Nephron progenitor cell (in vitro differentiated cells): ENCODE results near the gene DNAJB2.
"Not testable (repeated sequence)": the region's sequence is repeated elsewhere in the genome, so short reads cannot be mapped to it uniquely, and the experiment has no call there.

Experiments used
- DNase-seq: peaks from one replicate; pipeline ENCODE4 v3.0.0; 2021
- H3K27ac Mint-ChIP-seq: 2 replicates; pipeline ENCODE4 v1.8.0; 2021; ENCODE audit warnings: mild to moderate bottlenecking, moderate library complexity, mixed read lengths
- H3K27me3 Mint-ChIP-seq: 2 replicates; pipeline ENCODE4 v1.8.0; 2021; ENCODE audit warnings: mild to moderate bottlenecking, low read depth, mixed read lengths; ENCODE audit not compliant: poor library complexity
- H3K36me3 Mint-ChIP-seq: 2 replicates; pipeline ENCODE4 v1.8.0; 2021; ENCODE audit warnings: low read depth, mixed read lengths
- H3K4me1 Mint-ChIP-seq: 2 replicates; pipeline ENCODE4 v1.8.0; 2021; ENCODE audit warnings: mixed read lengths
- H3K4me3 Mint-ChIP-seq: 2 replicates; pipeline ENCODE4 v1.8.0; 2021; ENCODE audit warnings: mild to moderate bottlenecking, moderate library complexity, mixed read lengths
- H3K9me3 Mint-ChIP-seq: 2 replicates; pipeline ENCODE4 v1.8.0; 2021; ENCODE audit warnings: mild to moderate bottlenecking, moderate library complexity, mixed read lengths
- CTCF ChIP-seq: fragments of 200-600 bp; sonication (generic); IDR thresholded peaks from 2 replicates; pipeline ENCODE4 v1.5.0; 2021; ENCODE audit warnings: antibody characterized with exemption

Gene DNAJB2

GRCh38 chr2:219252900-219253752, 26.0 kb upstream of the DNAJB2 start, which contains the start of gene TUBA4B:
TUBA4B (plus strand) TSS chr2:219253243; CDS start chr2:219253408, 165 bp downstream.
- Mint-ChIP-seq H3K27ac (no peak within 1 kb of the TSS), H3K36me3 (peaks cover 5% of the 10 kb centered on the region), H3K27me3 (peaks cover 80% of the 10 kb centered on the region), H3K4me1 (peaks cover 40% of the 10 kb centered on the region), H3K9me3 (no peaks in the 10 kb centered on the region), H3K4me3 (peak within 1 kb of the TSS; percentile 76)
- TF ChIP-seq CTCF: no peak
- DNase-seq: peak; percentile 56

- H3K4me1 Mint-ChIP-seq: peaks cover 32% of the 10 kb centered on the region
- H3K27ac Mint-ChIP-seq: no peak within 1 kb of the TSS
- TF ChIP-seq CTCF: no peak
- H3K36me3 Mint-ChIP-seq: no peaks in the 10 kb centered on the region
- peak within 1 kb of the TSS; percentile 76 for H3K4me3 Mint-ChIP-seq
- peaks cover 89% of the 10 kb centered on the region for H3K27me3 Mint-ChIP-seq
- peak; percentile 67 for DNase-seq
- H3K9me3 Mint-ChIP-seq: no peaks in the 10 kb centered on the region
Measured at GRCh38 chr2:219253753-219254589, 25.2 kb upstream of the DNAJB2 start, which contains the start of gene TUBA4A. TUBA4A (minus strand) TSS chr2:219253918; CDS start chr2:219253858, 60 bp downstream.

- TF ChIP-seq CTCF: no peak
- Mint-ChIP-seq H3K4me1 (peaks cover 25% of the 10 kb centered on the region), H3K36me3 (no peaks in the 10 kb centered on the region), H3K27me3 (peaks cover 96% of the 10 kb centered on the region), H3K4me3 (peak overlapping the region; percentile 66), H3K27ac (no peak overlapping the region), H3K9me3 (no peaks in the 10 kb centered on the region)
- DNase-seq: no peak
Measured at GRCh38 chr2:219254590-219255201, 24.5 kb upstream of the DNAJB2 start.

GRCh38 chr2:219258942-219259341, 20.2 kb upstream of the DNAJB2 start:
- H3K4me3 Mint-ChIP-seq, H3K9me3 Mint-ChIP-seq, H3K36me3 Mint-ChIP-seq, DNase-seq, H3K27ac Mint-ChIP-seq, H3K4me1 Mint-ChIP-seq: not testable (repeated sequence)
- H3K27me3 Mint-ChIP-seq: peaks cover 96% of the 10 kb centered on the region

- Mint-ChIP-seq H3K4me1 (no peaks in the 10 kb centered on the region), H3K9me3 (no peaks in the 10 kb centered on the region), H3K4me3 (no peak overlapping the region), H3K27me3 (peaks cover 82% of the 10 kb centered on the region), H3K36me3 (no peaks in the 10 kb centered on the region), H3K27ac (no peak overlapping the region)
- no peak for DNase-seq
- TF ChIP-seq CTCF: no peak
Measured at GRCh38 chr2:219261024-219261855, 17.9 kb upstream of the DNAJB2 start.
